ENCODE data around the gene PCK2.

Gene PCK2

GRCh38 chr14:24062216-24062980 lies 31.7 kb upstream of the PCK2 start:
- DNase-seq: no peak

GRCh38 chr14:24063263-24063836 lies 30.8 kb upstream of the PCK2 start:
- DNase-seq: no peak

GRCh38 chr14:24064091-24064795 lies 29.9 kb upstream of the PCK2 start:
- no peak for DNase-seq

GRCh38 chr14:24064856-24065255 lies 29.3 kb upstream of the PCK2 start:
- DNase-seq: no peak

- DNase-seq: no peak
Measured at GRCh38 chr14:24065408-24065807, 28.7 kb upstream of the PCK2 start.

GRCh38 chr14:24066496-24067132 lies 27.5 kb upstream of the PCK2 start:
- DNase-seq: no peak

- no peak for DNase-seq
Measured at GRCh38 chr14:24067133-24068082, 26.7 kb upstream of the PCK2 start.

- DNase-seq: no peak
Measured at GRCh38 chr14:24068711-24069410, 25.2 kb upstream of the PCK2 start.

GRCh38 chr14:24069411-24069735 lies 24.7 kb upstream of the PCK2 start:
- DNase-seq: no peak

GRCh38 chr14:24070285-24071143 lies 23.6 kb upstream of the PCK2 start:
- DNase-seq: no peak

GRCh38 chr14:24071144-24071697 lies 22.9 kb upstream of the PCK2 start, which contains the start of gene CPNE6:
Gene CPNE6, plus strand, starts transcription at chr14:24071562. Its CDS starts 1,375 bp downstream, at chr14:24072937.
- no peak for DNase-seq

- no peak for DNase-seq
Measured at GRCh38 chr14:24071836-24072430, 22.2 kb upstream of the PCK2 start.

GRCh38 chr14:24072436-24072835 lies 21.7 kb upstream of the PCK2 start:
- no peak for DNase-seq

- DNase-seq: no peak
Measured at GRCh38 chr14:24072881-24073877, 20.9 kb upstream of the PCK2 start.

- DNase-seq: no peak
Measured at GRCh38 chr14:24074625-24075484, 19.3 kb upstream of the PCK2 start.

- DNase-seq: no peak
Measured at GRCh38 chr14:24075485-24076301, 18.4 kb upstream of the PCK2 start.

- no peak for DNase-seq
Measured at GRCh38 chr14:24076302-24076601, 17.9 kb upstream of the PCK2 start.

Measured in NCI-H1694 treated with DMSO at 0.1 percent for 48 hours (cell line).